Hypothalamus (tissue), 51 donors: ENCODE measurements around the gene RAD51B.
"Not testable (repeated sequence)": the region's sequence is repeated elsewhere in the genome, so short reads cannot be mapped to it uniquely, and the experiment has no call there.

Source experiments
- DNase-seq, 51 donors: peaks; one replicate each; lab custom pipeline; 2025; lab: John Stamatoyannopoulos, UW

The RAD51B gene

GRCh38 chr14:68160779-68161546 lies 341.4 kb downstream of the RAD51B start:
- no peak for DNase-seq

- DNase-seq = no peak
These were observed 343.3 kb downstream of the RAD51B start for GRCh38 chr14:68162887-68163286.

- DNase-seq = no peak
These were observed 345.1 kb downstream of the RAD51B start for GRCh38 chr14:68164711-68165113.

GRCh38 chr14:68165274-68165843 lies 345.8 kb downstream of the RAD51B start:
- DNase-seq = no peak

- no peak for DNase-seq
These were observed 347.3 kb downstream of the RAD51B start for GRCh38 chr14:68166731-68167382.

- no peak for DNase-seq
These were observed 348.0 kb downstream of the RAD51B start for GRCh38 chr14:68167383-68168087.

GRCh38 chr14:68168460-68169109 lies 349.0 kb downstream of the RAD51B start:
- no peak for DNase-seq

GRCh38 chr14:68172216-68172615 lies 352.6 kb downstream of the RAD51B start:
- DNase-seq = no peak

- no peak for DNase-seq
These were observed 353.0 kb downstream of the RAD51B start for GRCh38 chr14:68172627-68173026.

- no peak for DNase-seq
These were observed 353.8 kb downstream of the RAD51B start for GRCh38 chr14:68173227-68173972.

GRCh38 chr14:68174446-68174845 lies 354.9 kb downstream of the RAD51B start:
- DNase-seq = no peak

- no peak for DNase-seq
These were observed 357.1 kb downstream of the RAD51B start for GRCh38 chr14:68176687-68177086.

GRCh38 chr14:68177728-68178127 lies 358.1 kb downstream of the RAD51B start:
- no peak for DNase-seq

- no peak for DNase-seq
These were observed 358.7 kb downstream of the RAD51B start for GRCh38 chr14:68178282-68178681.

GRCh38 chr14:68181519-68182326 lies 362.1 kb downstream of the RAD51B start:
- no peak for DNase-seq

GRCh38 chr14:68182492-68182891 lies 362.9 kb downstream of the RAD51B start:
- no peak for DNase-seq

GRCh38 chr14:68186500-68187276 lies 367.1 kb downstream of the RAD51B start:
- DNase-seq = not testable (repeated sequence)

- DNase-seq = no peak
These were observed 368.6 kb downstream of the RAD51B start for GRCh38 chr14:68188174-68188573.
